Mesenchymal stem cell (in vitro differentiated cells and primary cell): ENCODE data around the gene IKZF2.

Source experiments
- DNase-seq: peaks from one replicate; pipeline ENCODE4 v3.0.0-alpha.2; 2013
- H2AFZ ChIP-seq: one replicate; pipeline ENCODE4 v1.6.1; 2013; ENCODE audit warnings: low read depth, mild to moderate bottlenecking, control low read depth, inconsistent platforms, low read length, moderate library complexity
- H2AK5ac ChIP-seq: 2 replicates; pipeline ENCODE4 v1.6.1; 2013; ENCODE audit warnings: low read length, moderate library complexity, mild to moderate bottlenecking, inconsistent platforms; ENCODE audit not compliant: severe bottlenecking
- H2BK120ac ChIP-seq: one replicate; pipeline ENCODE4 v1.6.1; 2013; ENCODE audit warnings: low read depth, mild to moderate bottlenecking, inconsistent platforms, low read length, moderate library complexity
- H2BK12ac ChIP-seq, 2 experiments: one replicate each; pipeline ENCODE4 v1.6.1; 2013; ENCODE audit warnings: inconsistent platforms in 2 of 2, low read length in 2 of 2, mild to moderate bottlenecking in 2 of 2, moderate library complexity in 2 of 2, control low read depth in 1 of 2
- H2BK15ac ChIP-seq: one replicate; pipeline ENCODE4 v1.6.1; 2013; ENCODE audit warnings: mild to moderate bottlenecking, low read depth, inconsistent platforms; ENCODE audit not compliant: poor library complexity, severe bottlenecking
- H2BK5ac ChIP-seq: 2 replicates; pipeline ENCODE4 v1.6.1; 2013; ENCODE audit warnings: low read depth, mild to moderate bottlenecking, low read length, control low read depth, inconsistent platforms; ENCODE audit not compliant: poor library complexity, severe bottlenecking
- H3K14ac ChIP-seq, 2 experiments: one replicate each; pipeline ENCODE4 v1.6.1; 2013; ENCODE audit warnings: inconsistent platforms in 2 of 2, low read length in 2 of 2, control low read depth in 1 of 2, mild to moderate bottlenecking in 1 of 2, moderate library complexity in 1 of 2
- H3K18ac ChIP-seq, 2 experiments: one replicate each; pipeline ENCODE4 v1.6.1; 2013; ENCODE audit warnings: inconsistent platforms in 2 of 2, low read length in 2 of 2, control low read depth in 1 of 2, low read depth in 1 of 2, mild to moderate bottlenecking in 1 of 2
- H3K23ac ChIP-seq, 2 experiments: one replicate each; pipeline ENCODE4 v1.6.1; 2013; ENCODE audit warnings: inconsistent platforms in 2 of 2, low read length in 2 of 2, mild to moderate bottlenecking in 2 of 2, moderate library complexity in 2 of 2, control low read depth in 1 of 2
- H3K27ac ChIP-seq: 2 replicates; pipeline ENCODE4 v1.5.1; 2013; ENCODE audit warnings: mild to moderate bottlenecking, moderate library complexity, low read length, control low read depth, inconsistent platforms; ENCODE audit not compliant: poor library complexity, severe bottlenecking
- H3K27me3 ChIP-seq, 2 experiments: 2 replicates each; pipeline versions ENCODE4 v1.6.1 to v1.7.0; 2013; ENCODE audit warnings: low read length in 2 of 2, mild to moderate bottlenecking in 2 of 2, moderate library complexity in 2 of 2, control low read depth in 1 of 2, inconsistent platforms in 1 of 2; ENCODE audit not compliant: control insufficient read depth in 1 of 2, insufficient read depth in 1 of 2
- H3K36me3 ChIP-seq, 2 experiments: 2 replicates each; pipeline versions ENCODE4 v1.6.1 to v1.7.0; 2013; ENCODE audit warnings: low read length in 2 of 2, control low read depth in 1 of 2, inconsistent platforms in 1 of 2, low read depth in 1 of 2, mild to moderate bottlenecking in 1 of 2; ENCODE audit not compliant: insufficient read depth in 2 of 2, control insufficient read depth in 1 of 2
- H3K4ac ChIP-seq, 2 experiments: one replicate each; pipeline ENCODE4 v1.6.1; 2013; ENCODE audit warnings: inconsistent platforms in 2 of 2, low read length in 2 of 2, mild to moderate bottlenecking in 2 of 2, moderate library complexity in 2 of 2, control low read depth in 1 of 2, low read depth in 1 of 2
- H3K4me1 ChIP-seq: 2 replicates; pipeline ENCODE4 v1.6.1; 2013; ENCODE audit warnings: low read depth, low read length, control low read depth; ENCODE audit not compliant: control insufficient read depth, insufficient read depth
- H3K4me2 ChIP-seq: 2 replicates; pipeline ENCODE4 v1.6.1; 2013; ENCODE audit warnings: low read length, mild to moderate bottlenecking, inconsistent platforms; ENCODE audit not compliant: poor library complexity, severe bottlenecking
- H3K4me3 ChIP-seq, 2 experiments: 2 replicates each; pipeline versions ENCODE4 v1.5.1 to v1.7.0; 2013; ENCODE audit warnings: low read length in 2 of 2, mild to moderate bottlenecking in 2 of 2, control low read depth in 1 of 2, low read depth in 1 of 2; ENCODE audit not compliant: insufficient read depth in 1 of 2
- H3K79me1 ChIP-seq: replicated peaks from 2 replicates; pipeline ENCODE4 v1.6.1; 2013; ENCODE audit warnings: mild to moderate bottlenecking, control low read depth, low read length, inconsistent platforms; ENCODE audit not compliant: poor library complexity, severe bottlenecking
- H3K9ac ChIP-seq: 2 replicates; pipeline ENCODE4 v1.7.0; 2013; ENCODE audit warnings: mild to moderate bottlenecking, low read length, moderate library complexity
- H3K9me3 ChIP-seq: 2 replicates; pipeline ENCODE4 v1.7.0; 2013; ENCODE audit warnings: mild to moderate bottlenecking, low read length; ENCODE audit not compliant: control insufficient read depth
- H4K8ac ChIP-seq: one replicate; pipeline ENCODE4 v1.6.1; 2013; ENCODE audit warnings: inconsistent platforms, mild to moderate bottlenecking, low read length, moderate library complexity
- H4K91ac ChIP-seq: one replicate; pipeline ENCODE4 v1.6.1; 2013; ENCODE audit warnings: mild to moderate bottlenecking, low read length, inconsistent platforms
- WGBS: methylation state at CpG from one replicate; pipeline ENCODE4 v1.1.7; 2013; ENCODE audit warnings: mixed read lengths; 5-methylcytosine and 5-hydroxymethylcytosine counted together

IKZF2 gene

DNA sequence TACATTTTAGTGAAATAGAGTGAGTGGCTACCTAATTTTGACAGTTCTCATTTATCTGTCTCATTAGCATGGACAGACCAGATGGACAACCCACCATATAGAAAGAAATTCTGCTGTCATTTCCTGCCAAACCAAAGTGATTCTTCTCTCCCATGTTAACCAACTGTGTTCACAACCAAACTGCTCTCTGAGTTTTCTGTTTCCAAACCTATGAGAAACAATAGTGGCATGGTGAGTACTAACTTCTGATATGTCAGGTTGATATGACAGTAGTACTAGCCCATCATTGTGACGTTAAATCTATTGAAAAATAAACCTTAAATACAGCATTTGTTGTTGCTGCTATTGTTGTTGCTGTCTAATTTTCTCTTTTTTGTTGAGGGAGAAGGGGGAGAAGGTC lies 72.7 kb downstream of the IKZF2 start:
- no CpG with 5 or more reads among the region's 1 CpG for WGBS
- H2AK5ac ChIP-seq = no peak overlapping the region
- no peak overlapping the region for H4K91ac ChIP-seq
- no peaks in the 10 kb centered on the region for H3K27me3 ChIP-seq
- H3K36me3 ChIP-seq = no peaks in the 10 kb centered on the region
- H3K4me1 ChIP-seq = no peaks in the 10 kb centered on the region
- no peak overlapping the region for H2AFZ ChIP-seq
- no peak overlapping the region for H3K4ac ChIP-seq
- no peak overlapping the region for H3K4me2 ChIP-seq
- H3K27ac ChIP-seq = no peak overlapping the region
- no peak overlapping the region for H3K9ac ChIP-seq
- H3K14ac ChIP-seq = no peak overlapping the region
- H3K18ac ChIP-seq = no peak overlapping the region
- no peak overlapping the region for H3K4me3 ChIP-seq
- peaks cover 2% of the 10 kb centered on the region for H3K79me1 ChIP-seq
- no peaks in the 10 kb centered on the region for H3K9me3 ChIP-seq
- H4K8ac ChIP-seq = no peak overlapping the region
- no peak overlapping the region for H2BK15ac ChIP-seq
- no peak overlapping the region for H2BK120ac ChIP-seq
- no peak for DNase-seq
- no peak overlapping the region for H2BK5ac ChIP-seq
- no peak overlapping the region for H3K23ac ChIP-seq
- H2BK12ac ChIP-seq = no peak overlapping the region

DNA sequence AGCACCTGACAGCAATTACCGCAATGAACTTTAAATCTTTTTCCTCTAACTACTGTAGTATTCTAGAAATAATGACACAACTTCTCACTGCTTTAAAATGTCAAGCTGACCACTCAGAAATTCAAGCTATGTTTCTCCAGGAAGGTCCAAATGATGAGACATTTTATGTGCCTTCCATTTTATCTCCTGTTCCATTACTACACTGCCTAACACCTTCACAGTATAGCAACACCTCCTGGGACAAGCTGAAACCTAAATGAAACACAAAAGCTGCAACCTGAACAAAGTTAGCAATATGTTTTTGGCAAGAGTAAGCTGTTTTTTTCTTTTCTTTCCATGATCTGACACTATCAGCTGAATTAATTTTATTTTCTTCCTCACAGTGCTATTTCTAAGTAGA lies 81.9 kb downstream of the IKZF2 start:
- Histone ChIP-seq H3K27ac (no peak overlapping the region), H2BK15ac (no peak overlapping the region), H3K14ac (no peak overlapping the region), H3K9me3 (no peaks in the 10 kb centered on the region), H4K91ac (no peak overlapping the region), H3K36me3 (no peaks in the 10 kb centered on the region), H3K4me1 (no peaks in the 10 kb centered on the region), H3K27me3 (no peaks in the 10 kb centered on the region), H3K18ac (no peak overlapping the region), H3K23ac (no peak overlapping the region), H3K9ac (no peak overlapping the region), H2BK12ac (no peak overlapping the region), H2AK5ac (no peak overlapping the region), H2BK120ac (no peak overlapping the region), H2AFZ (no peak overlapping the region), H3K4ac (no peak overlapping the region), H4K8ac (no peak overlapping the region), H3K79me1 (no peaks in the 10 kb centered on the region), H2BK5ac (no peak overlapping the region), H3K4me2 (no peak overlapping the region), H3K4me3 (no peak overlapping the region)
- WGBS = 59% methylated on average over 1 of the region's 1 CpG
- DNase-seq = no peak

DNA sequence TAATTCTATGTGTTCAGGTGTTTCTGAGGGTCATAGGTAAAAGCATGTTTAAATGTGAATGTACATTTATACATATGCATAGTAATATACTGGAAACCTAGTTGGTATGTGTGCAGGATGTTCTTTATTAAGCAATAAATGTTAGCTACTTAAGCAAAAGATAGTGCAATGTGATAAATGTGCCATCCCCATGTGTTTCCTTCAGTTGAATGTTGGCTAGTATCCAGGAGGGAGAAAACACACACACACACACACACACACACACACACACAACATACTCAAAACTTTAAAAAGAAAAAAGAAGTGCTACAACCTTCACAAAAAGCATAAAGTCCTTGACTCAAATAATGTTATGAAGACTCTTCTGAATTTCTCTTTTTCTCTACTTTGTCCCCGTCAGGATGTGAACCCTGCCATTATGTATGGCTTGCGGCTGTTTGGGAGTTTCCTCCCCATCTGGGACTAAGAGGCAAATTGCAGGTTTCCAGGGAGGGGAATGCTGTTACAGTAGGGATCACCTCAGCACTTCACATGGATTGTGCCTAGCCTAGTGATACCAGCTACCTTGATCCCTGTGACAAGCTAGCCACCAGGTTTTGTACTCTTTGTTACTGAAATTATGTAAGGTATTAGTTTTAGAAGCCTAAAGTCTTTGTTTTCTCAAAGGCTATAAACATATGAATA lies 82.6 kb downstream of the IKZF2 start:
- H3K4me1 ChIP-seq = no peaks in the 10 kb centered on the region
- no peaks in the 10 kb centered on the region for H3K9me3 ChIP-seq
- no peak overlapping the region for H4K8ac ChIP-seq
- WGBS = 93% methylated on average over 2 of the region's 2 CpGs
- no peak overlapping the region for H3K18ac ChIP-seq
- H3K23ac ChIP-seq = no peak overlapping the region
- no peak overlapping the region for H2AK5ac ChIP-seq
- H3K4me3 ChIP-seq = no peak overlapping the region
- no peak for DNase-seq
- no peak overlapping the region for H3K9ac ChIP-seq
- H3K4me2 ChIP-seq = no peak overlapping the region
- no peaks in the 10 kb centered on the region for H3K27me3 ChIP-seq
- no peak overlapping the region for H2BK12ac ChIP-seq
- no peaks in the 10 kb centered on the region for H3K36me3 ChIP-seq
- H3K14ac ChIP-seq = no peak overlapping the region
- no peaks in the 10 kb centered on the region for H3K79me1 ChIP-seq
- no peak overlapping the region for H4K91ac ChIP-seq
- no peak overlapping the region for H2BK5ac ChIP-seq
- no peak overlapping the region for H3K27ac ChIP-seq
- no peak overlapping the region for H3K4ac ChIP-seq
- H2BK15ac ChIP-seq = no peak overlapping the region
- no peak overlapping the region for H2AFZ ChIP-seq
- H2BK120ac ChIP-seq = no peak overlapping the region

DNA sequence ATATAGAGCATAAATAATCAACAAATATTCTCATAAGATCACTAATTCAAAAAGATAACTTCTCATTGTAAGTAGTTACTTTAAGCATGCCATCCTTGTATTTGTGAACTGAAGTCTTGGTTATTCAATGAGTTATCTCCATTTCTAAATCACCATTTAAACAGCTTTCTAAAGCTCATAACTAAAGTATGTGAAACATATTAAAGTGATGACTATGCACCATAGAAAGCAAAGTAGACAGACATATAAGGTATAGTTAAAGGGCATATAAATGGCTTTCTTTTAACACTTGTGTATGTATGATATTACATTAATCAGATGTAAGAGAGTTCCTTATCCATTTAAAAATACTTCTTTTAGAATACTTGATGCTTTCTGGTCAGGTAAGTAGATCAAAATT lies 83.5 kb downstream of the IKZF2 start:
- Histone ChIP-seq H3K18ac (no peak overlapping the region), H2AFZ (no peak overlapping the region), H3K23ac (no peak overlapping the region), H2AK5ac (no peak overlapping the region), H2BK15ac (no peak overlapping the region), H4K91ac (no peak overlapping the region), H3K36me3 (no peaks in the 10 kb centered on the region), H2BK12ac (no peak overlapping the region), H3K4ac (no peak overlapping the region), H2BK5ac (no peak overlapping the region), H3K27ac (no peak overlapping the region), H3K4me2 (no peak overlapping the region), H3K4me1 (no peaks in the 10 kb centered on the region), H4K8ac (no peak overlapping the region), H3K27me3 (no peaks in the 10 kb centered on the region), H2BK120ac (no peak overlapping the region), H3K9ac (no peak overlapping the region), H3K9me3 (no peaks in the 10 kb centered on the region), H3K79me1 (no peaks in the 10 kb centered on the region), H3K14ac (no peak overlapping the region), H3K4me3 (no peak overlapping the region)
- no peak for DNase-seq
